Endothelial cell of umbilical vein (primary cell): Measurements from ENCODE around the gene KIF26B. TPM values are rescaled to one million over a fixed set of nuclear protein-coding genes. Genes with fewer than 3 reads are reported as not detected.

ENCODE experiments used
- BruUV-seq: library from RNA; stranded (reverse); fragments of 400-500 nt; replicated peaks from 2 replicates; lab custom pipeline; 2021; lab: Mats Ljungman, UMichigan
- CTCF ChIA-PET: fragments of 300-600, 350-600 bp; sonication (Branson Sonifier 250); formaldehyde crosslinking; loops from one replicate; lab custom pipeline; 2021; ENCODE audit warnings: antibody characterized with exemption, inconsistent platforms; lab: Charles Lee
- POLR2A ChIA-PET: fragments of 300-600, 350-600 bp; sonication (Branson Sonifier 250); formaldehyde crosslinking; loops from one replicate; lab custom pipeline; 2021; ENCODE audit warnings: antibody characterized with exemption, inconsistent platforms; lab: Charles Lee
- DNase-seq: peaks from one replicate; pipeline ENCODE4 v3.0.0-alpha.2; 2011; ENCODE audit warnings: low read depth, low spot score
- FAIRE-seq: peaks from 2 replicates; lab custom pipeline; 2011; peaks lifted over from hg19 to GRCh38; lab: Jason Lieb, UNC
- H2AFZ ChIP-seq: 2 replicates; pipeline ENCODE4 v1.6.0; 2012; ENCODE audit warnings: low read depth, low read length, control low read depth, inconsistent platforms
- H3K27ac ChIP-seq: 2 replicates; pipeline ENCODE4 v1.5.1; 2011; ENCODE audit warnings: low read depth, mild to moderate bottlenecking, control low read depth, low read length, moderate library complexity; ENCODE audit not compliant: insufficient read depth
- H3K27me3 ChIP-seq, 2 experiments: 2 replicates each; pipeline versions ENCODE4 v1.6.0 to v1.6.1; 2011; ENCODE audit warnings: low read length in 2 of 2, mixed read lengths in 1 of 2; ENCODE audit not compliant: control insufficient read depth in 2 of 2, insufficient read depth in 2 of 2
- H3K36me3 ChIP-seq, 2 experiments: 2 replicates in 1 of 2; 3 replicates in 1 of 2; pipeline ENCODE4 v1.5.1; 2011; ENCODE audit warnings: low read length in 2 of 2, mild to moderate bottlenecking in 1 of 2, moderate library complexity in 1 of 2; ENCODE audit not compliant: control insufficient read depth in 2 of 2, insufficient read depth in 2 of 2; ENCODE audit errors: extremely low read depth in 1 of 2
- H3K4me1 ChIP-seq: 3 replicates; pipeline ENCODE4 v1.5.1; 2011; ENCODE audit warnings: mild to moderate bottlenecking, low read length; ENCODE audit not compliant: control insufficient read depth, insufficient read depth; ENCODE audit errors: extremely low read depth
- H3K4me2 ChIP-seq: 2 replicates; pipeline ENCODE4 v1.6.1; 2011; ENCODE audit warnings: low read length, control low read depth, mixed read lengths; ENCODE audit not compliant: insufficient read depth
- H3K4me3 ChIP-seq, 3 experiments: fragments of 200-600 bp in 1 of 3; sonication (generic), shearing (Covaris generic) in 1 of 3; replicated peaks in 1 of 3; 2 replicates each; pipeline ENCODE4 v1.5.1; 2011 to 2016; ENCODE audit warnings: control low read depth in 3 of 3, low read length in 3 of 3, mild to moderate bottlenecking in 2 of 3, inconsistent platforms in 1 of 3, low read depth in 1 of 3, moderate library complexity in 1 of 3; ENCODE audit not compliant: insufficient read depth in 1 of 3
- H3K79me2 ChIP-seq: 2 replicates; pipeline ENCODE4 v1.6.0; 2012; ENCODE audit warnings: low read length, inconsistent platforms; ENCODE audit not compliant: control insufficient read depth, insufficient read depth
- H3K9ac ChIP-seq: replicated peaks from 2 replicates; pipeline ENCODE3; 2011; ENCODE audit warnings: low read length, control low read depth; ENCODE audit not compliant: insufficient read depth; ENCODE audit errors: extremely low read depth
- H3K9me1 ChIP-seq: replicated peaks from 3 replicates; pipeline ENCODE4 v1.6.0; 2011; ENCODE audit warnings: mild to moderate bottlenecking, low read length; ENCODE audit not compliant: control insufficient read depth, insufficient read depth; ENCODE audit errors: extremely low read depth
- H3K9me3 ChIP-seq: replicated peaks from 2 replicates; pipeline ENCODE4 v1.5.1; 2012; ENCODE audit warnings: low read length, inconsistent platforms; ENCODE audit not compliant: control insufficient read depth, insufficient read depth
- H4K20me1 ChIP-seq: replicated peaks from 2 replicates; pipeline ENCODE3; 2011; ENCODE audit warnings: mild to moderate bottlenecking, low read length; ENCODE audit not compliant: control insufficient read depth, insufficient read depth; ENCODE audit errors: extremely low read depth
- EZH2 ChIP-seq: IDR thresholded peaks from 2 replicates; pipeline ENCODE4 v1.6.1; 2012; ENCODE audit warnings: borderline replicate concordance, low read depth, mild to moderate bottlenecking, moderate library complexity, low read length, inconsistent platforms; ENCODE audit not compliant: severe bottlenecking
- FOS ChIP-seq: IDR thresholded peaks from 2 replicates; pipeline ENCODE4 v1.6.1; 2011; ENCODE audit warnings: mild to moderate bottlenecking, low read length, moderate library complexity, borderline replicate concordance; ENCODE audit not compliant: insufficient read depth
- GATA2 ChIP-seq: IDR thresholded peaks from 2 replicates; pipeline ENCODE4 v1.7.0; 2011; ENCODE audit warnings: low read depth, mild to moderate bottlenecking, moderate library complexity, mixed read lengths, low read length; ENCODE audit not compliant: insufficient read length, insufficient read depth
- JUN ChIP-seq: IDR thresholded peaks from 2 replicates; pipeline ENCODE4 v1.6.1; 2011; ENCODE audit warnings: borderline replicate concordance, low read depth; ENCODE audit not compliant: insufficient read length, insufficient read depth
- MYC ChIP-seq: IDR thresholded peaks from one replicate; pipeline ENCODE4 v1.6.1; 2011; ENCODE audit warnings: mild to moderate bottlenecking, low read depth, low read length
- POLR2A ChIP-seq: IDR thresholded peaks from 2 replicates; pipeline ENCODE4 v1.6.1; 2012; ENCODE audit warnings: low read depth, mild to moderate bottlenecking, control low read depth, low read length
- POLR2AphosphoS5 ChIP-seq: IDR thresholded peaks from 2 replicates; pipeline ENCODE4 v1.6.1; 2012; ENCODE audit warnings: low read depth, mild to moderate bottlenecking, control low read depth, low read length, moderate library complexity; ENCODE audit not compliant: insufficient read depth
- dilution Hi-C: fragments of 300-500 bp; cut with MboI; formaldehyde crosslinking; loops from one replicate; pipeline ENCODE4 v1.15.0; 2019; ENCODE audit warnings: low sequenced_read_pairs; ENCODE audit not compliant: extremely low pct_ligation_motif_present
- intact Hi-C: fragments of 100-400 bp; cut with micrococcal nuclease; formaldehyde crosslinking; loops from one replicate; pipeline ENCODE4 v1.10.0; 2022
- polyA plus RNA-seq, 4 experiments: library from polyadenylated mRNA; depleted of rRNA in 3 of 4; stranded (reverse) in 3 of 4; unstranded in 1 of 4; fragments of >200 nt; gene quantifications; 2 replicates each; pipeline versions ENCODE4 v1.2.1 to v1.2.3, GENCODE V29; 2011 to 2012; ENCODE audit warnings: missing spikeins in 1 of 4
- total RNA-seq: library from RNA; stranded (reverse); gene quantifications from 2 replicates; pipeline ENCODE4 v1.2.3, GENCODE V29; 2021
- TF ChIP-seq, protein P1 (sequence below): IDR thresholded peaks from 2 replicates; pipeline ENCODE4 v1.6.1; 2011; ENCODE audit not compliant: insufficient read depth, insufficient read length
- TF ChIP-seq, protein P2 (sequence below), 2 donors: IDR thresholded peaks; 1 replicate in 1 of 2; 2 replicates in 1 of 2; pipeline ENCODE4 v1.5.1; 2011; ENCODE audit warnings: low read length in 2 of 2, mild to moderate bottlenecking in 2 of 2, moderate library complexity in 2 of 2, control low read depth in 1 of 2, inconsistent platforms in 1 of 2, low read depth in 1 of 2; ENCODE audit not compliant: insufficient read depth in 1 of 2; ENCODE audit errors: extremely low read depth in 1 of 2

The KIF26B gene
- total and polyA plus RNA-seq, 2 donors (not counting 3 experiments of a cell fraction or from before 2014, with no cell fraction given) = 0.04 to 0.49 TPM

DNA sequence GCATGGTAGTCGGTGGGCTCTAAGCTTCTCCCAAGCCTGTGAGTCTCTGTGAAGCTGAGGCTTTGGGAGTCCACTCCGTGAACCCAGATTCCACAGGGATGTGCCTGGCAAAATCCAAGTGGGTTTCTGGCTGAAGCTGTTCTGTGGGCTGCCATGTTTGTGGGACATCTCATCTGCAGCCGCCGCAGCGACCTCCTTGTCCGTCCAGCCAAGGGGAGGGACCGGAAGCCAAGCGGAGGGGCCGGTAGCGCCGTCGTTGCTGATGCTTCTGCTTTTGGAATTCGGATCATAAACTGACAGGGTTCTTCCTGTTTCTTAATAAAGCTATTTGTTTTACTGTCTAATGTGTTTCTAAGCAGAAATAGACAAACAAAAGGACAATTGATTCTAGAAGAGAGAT is 13.3 kb downstream of the KIF26B start:
- no peak overlapping the region for H3K4me3 ChIP-seq
- no peaks in the 10 kb centered on the region for H3K9me1 ChIP-seq
- peak overlapping the region; percentile 46 for H2AFZ ChIP-seq
- peaks cover 5 to 8% of the 10 kb centered on the region in 2 experiments for H3K27me3 ChIP-seq
- no peaks in the 10 kb centered on the region for H4K20me1 ChIP-seq
- peak overlapping the region; percentile 19 for H3K4me2 ChIP-seq
- no peaks in the 10 kb centered on the region for H3K36me3 ChIP-seq
- dilution Hi-C loops = no loop called here
- BruUV-seq = no TSS peak
- H3K79me2 ChIP-seq = no peaks in the 10 kb centered on the region
- ChIA-PET CTCF (interaction anchor here (2.4 to 3.2 kb wide), 2 partner anchors 11 to 15 kb away, joined by 14 to 39 read pairs; partner anchors contain the start of gene KIF26B), POLR2A (no interaction called here)
- intact Hi-C loops = no loop called here
- no peaks in the 10 kb centered on the region for H3K9me3 ChIP-seq
- H3K4me1 ChIP-seq = no peaks in the 10 kb centered on the region
- FAIRE-seq (no peak), DNase-seq (no peak)
- no peak for TF ChIP-seq POLR2AphosphoS5
- TF ChIP-seq MYC = no peak
- TF ChIP-seq EZH2 = no peak
- no peak for TF ChIP-seq JUN
- TF ChIP-seq, protein P1, sequence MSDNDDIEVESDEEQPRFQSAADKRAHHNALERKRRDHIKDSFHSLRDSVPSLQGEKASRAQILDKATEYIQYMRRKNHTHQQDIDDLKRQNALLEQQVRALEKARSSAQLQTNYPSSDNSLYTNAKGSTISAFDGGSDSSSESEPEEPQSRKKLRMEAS = no peak
- no peak for TF ChIP-seq GATA2
- TF ChIP-seq, protein P2, sequence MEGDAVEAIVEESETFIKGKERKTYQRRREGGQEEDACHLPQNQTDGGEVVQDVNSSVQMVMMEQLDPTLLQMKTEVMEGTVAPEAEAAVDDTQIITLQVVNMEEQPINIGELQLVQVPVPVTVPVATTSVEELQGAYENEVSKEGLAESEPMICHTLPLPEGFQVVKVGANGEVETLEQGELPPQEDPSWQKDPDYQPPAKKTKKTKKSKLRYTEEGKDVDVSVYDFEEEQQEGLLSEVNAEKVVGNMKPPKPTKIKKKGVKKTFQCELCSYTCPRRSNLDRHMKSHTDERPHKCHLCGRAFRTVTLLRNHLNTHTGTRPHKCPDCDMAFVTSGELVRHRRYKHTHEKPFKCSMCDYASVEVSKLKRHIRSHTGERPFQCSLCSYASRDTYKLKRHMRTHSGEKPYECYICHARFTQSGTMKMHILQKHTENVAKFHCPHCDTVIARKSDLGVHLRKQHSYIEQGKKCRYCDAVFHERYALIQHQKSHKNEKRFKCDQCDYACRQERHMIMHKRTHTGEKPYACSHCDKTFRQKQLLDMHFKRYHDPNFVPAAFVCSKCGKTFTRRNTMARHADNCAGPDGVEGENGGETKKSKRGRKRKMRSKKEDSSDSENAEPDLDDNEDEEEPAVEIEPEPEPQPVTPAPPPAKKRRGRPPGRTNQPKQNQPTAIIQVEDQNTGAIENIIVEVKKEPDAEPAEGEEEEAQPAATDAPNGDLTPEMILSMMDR (IDR thresholded peaks at IDR 0.05; ENCODE audit: extremely low read depth in 1 of 2, insufficient read depth in 1 of 2, low read depth in 1 of 2, low read length in 2 of 2) = no peak
- TF ChIP-seq POLR2A = no peak
- TF ChIP-seq FOS = no peak
- no peak overlapping the region for H3K27ac ChIP-seq
- H3K9ac ChIP-seq = no peak overlapping the region
